IPS-18c (cell line): ENCODE data around the gene HSPBP1.

ENCODE experiments used
- H3K4me3 ChIP-seq: 2 replicates; pipeline ENCODE4 v1.7.0; 2013; ENCODE audit warnings: low read depth, mild to moderate bottlenecking, low read length, moderate library complexity; ENCODE audit not compliant: insufficient read depth
- H3K9me3 ChIP-seq: one replicate; pipeline ENCODE4 v1.6.1; 2013; ENCODE audit warnings: mild to moderate bottlenecking, low read length, moderate library complexity; ENCODE audit not compliant: control insufficient read depth, insufficient read depth

The HSPBP1 gene

GRCh38 chr19:55264531-55264930, 15.4 kb downstream of the HSPBP1 start:
- peaks cover 2% of the 10 kb centered on the region for H3K9me3 ChIP-seq
- no peak overlapping the region for H3K4me3 ChIP-seq

- Histone ChIP-seq H3K4me3 (no peak overlapping the region), H3K9me3 (peaks cover under 1% of the 10 kb centered on the region)
Observed at GRCh38 chr19:55262359-55262758, 17.6 kb downstream of the HSPBP1 start.

- H3K9me3 ChIP-seq = no peaks in the 10 kb centered on the region
- no peak overlapping the region for H3K4me3 ChIP-seq
Observed at GRCh38 chr19:55261671-55262126, 18.2 kb downstream of the HSPBP1 start.

- no peaks in the 10 kb centered on the region for H3K9me3 ChIP-seq
- peak overlapping the region; percentile 94; the same call in 1 of the 2 replicates for H3K4me3 ChIP-seq
Observed at GRCh38 chr19:55259540-55260210, 20.2 kb downstream of the HSPBP1 start.

- H3K9me3 ChIP-seq = no peaks in the 10 kb centered on the region
- peak within 1 kb of the TSS; percentile 94 for H3K4me3 ChIP-seq
Observed at GRCh38 chr19:55258828-55259539, 20.9 kb downstream of the HSPBP1 start, which contains the start of gene PPP6R1. Gene PPP6R1, minus strand, starts transcription at chr19:55259017. Its CDS starts 11,914 bp downstream, at chr19:55247103.

DNA sequence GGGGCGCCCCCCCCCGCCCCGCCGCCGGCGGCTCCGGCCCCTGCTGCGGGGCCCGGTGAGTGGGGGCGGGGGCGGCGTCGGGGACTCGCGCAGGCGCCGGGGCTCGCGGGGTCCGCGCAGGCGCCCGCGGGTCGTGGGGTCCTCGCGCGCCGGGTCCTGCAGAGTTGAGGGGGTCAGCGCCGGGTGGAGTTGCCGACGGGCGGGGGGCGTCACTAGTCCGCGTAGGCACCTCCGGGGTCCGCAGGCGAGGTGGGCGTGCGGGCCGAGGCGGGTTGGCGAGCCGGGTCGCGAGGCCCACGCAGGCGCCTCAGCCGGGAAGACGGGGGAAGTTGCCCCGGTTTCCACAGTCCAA, 21.5 kb downstream of the HSPBP1 start:
- Histone ChIP-seq H3K4me3 (peak overlapping the region; percentile 94), H3K9me3 (no peaks in the 10 kb centered on the region)

GRCh38 chr19:55257461-55258420, 22.2 kb downstream of the HSPBP1 start:
- H3K9me3 ChIP-seq = no peaks in the 10 kb centered on the region
- H3K4me3 ChIP-seq = peak overlapping the region; percentile 94

DNA sequence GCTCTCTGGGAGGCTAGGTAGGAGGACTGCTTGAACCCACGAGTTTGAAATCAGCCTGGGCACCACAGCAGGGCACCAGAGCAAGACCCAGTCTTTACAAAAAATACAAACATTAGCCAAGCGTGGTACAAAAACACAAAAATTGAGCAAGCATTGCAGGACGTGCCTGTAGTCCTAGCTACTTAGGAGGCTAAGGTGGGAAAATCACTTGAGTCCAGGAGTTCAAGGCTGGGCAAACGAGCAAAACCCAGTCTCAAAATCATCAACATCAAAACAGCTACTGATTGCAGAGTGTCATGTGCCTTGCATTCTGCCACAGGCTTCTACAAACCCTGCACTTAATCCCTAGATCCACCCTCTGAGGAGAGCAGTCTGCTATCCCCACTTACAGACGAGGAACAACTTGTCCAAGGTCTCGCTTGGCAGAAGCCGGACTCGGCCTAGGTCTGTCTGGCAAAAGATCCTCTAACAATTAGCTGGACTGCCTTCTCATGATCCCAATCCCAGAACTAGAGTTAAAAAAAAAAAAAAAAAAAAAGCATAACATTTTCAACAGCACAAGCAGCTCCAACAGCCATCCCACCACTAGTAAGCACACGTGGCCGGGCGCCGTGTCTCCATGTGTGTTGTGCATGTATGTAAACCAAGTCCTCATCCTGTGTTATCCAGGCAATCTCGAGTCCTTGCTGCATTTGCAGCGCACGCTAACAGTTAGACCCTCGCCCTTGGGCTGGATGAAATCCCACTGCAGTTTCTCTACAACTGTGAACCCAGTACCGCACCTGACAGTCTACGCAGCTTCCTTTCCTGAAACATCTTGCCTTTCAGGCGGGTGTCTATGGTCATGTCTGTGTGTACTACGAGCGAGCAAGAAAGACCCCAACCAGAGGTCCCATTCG, 23.1 kb downstream of the HSPBP1 start:
- no peaks in the 10 kb centered on the region for H3K9me3 ChIP-seq
- H3K4me3 ChIP-seq = peak overlapping the region; percentile 94

DNA sequence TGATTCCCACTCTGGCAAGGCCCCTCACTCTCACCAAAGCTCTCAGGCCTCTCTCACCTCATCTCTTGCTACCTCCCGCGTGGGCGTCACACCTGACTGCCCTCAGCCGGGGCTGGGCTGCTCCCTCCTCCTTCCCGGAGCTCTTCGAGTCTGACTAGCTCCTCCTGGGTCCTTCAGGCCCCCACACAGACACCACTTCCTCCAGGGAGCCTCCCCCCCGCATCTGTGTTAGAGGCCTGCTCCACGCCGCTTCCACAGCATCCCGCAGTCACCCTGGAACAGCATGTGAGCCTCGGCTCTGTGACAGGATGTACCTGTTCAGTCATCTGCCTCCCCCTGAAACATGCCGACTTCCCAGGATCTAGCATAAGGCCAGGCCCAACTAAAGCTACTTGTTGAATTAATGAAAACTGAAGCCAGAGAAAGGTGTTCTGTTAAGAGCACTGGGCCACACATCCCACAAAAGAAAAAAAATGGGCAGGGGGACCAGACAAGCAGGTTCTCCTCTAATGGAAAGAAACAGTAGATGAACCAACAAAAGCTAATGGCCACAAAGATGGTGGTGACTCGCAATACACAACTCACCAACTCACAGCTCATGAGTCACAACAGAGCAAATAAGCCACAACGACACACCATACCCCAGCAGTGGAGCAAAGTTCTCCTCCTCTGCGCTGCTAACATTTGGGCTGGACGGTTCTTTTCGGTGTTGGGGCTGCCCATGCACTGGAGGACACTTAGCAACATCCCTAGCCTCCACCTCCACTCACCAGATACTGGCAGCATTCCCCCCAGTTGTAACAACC, 24.1 kb downstream of the HSPBP1 start:
- H3K9me3 ChIP-seq = no peaks in the 10 kb centered on the region
- 0 out of 2 replicates have a peak overlapping the region, but pooled peaks have one; percentile 15 for H3K4me3 ChIP-seq

DNA sequence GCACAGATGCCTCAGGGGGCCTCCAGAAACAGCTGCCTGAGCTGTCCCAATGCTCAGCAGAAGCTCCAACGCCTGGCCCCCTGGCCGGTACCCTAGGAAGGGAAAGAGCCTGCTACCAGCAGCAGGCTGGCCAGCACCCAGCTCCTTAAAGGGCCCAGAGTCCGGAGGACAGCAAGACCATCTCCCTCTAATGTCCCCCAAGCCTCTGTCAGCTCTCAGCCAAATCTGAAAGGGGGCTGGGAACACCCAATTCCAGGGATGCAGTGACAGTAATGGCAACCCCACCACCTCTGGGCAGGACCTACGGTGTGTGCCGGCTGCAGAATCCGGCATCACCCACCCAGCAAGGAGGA, 25.3 kb downstream of the HSPBP1 start:
- Histone ChIP-seq H3K9me3 (no peaks in the 10 kb centered on the region), H3K4me3 (no peak overlapping the region)

DNA sequence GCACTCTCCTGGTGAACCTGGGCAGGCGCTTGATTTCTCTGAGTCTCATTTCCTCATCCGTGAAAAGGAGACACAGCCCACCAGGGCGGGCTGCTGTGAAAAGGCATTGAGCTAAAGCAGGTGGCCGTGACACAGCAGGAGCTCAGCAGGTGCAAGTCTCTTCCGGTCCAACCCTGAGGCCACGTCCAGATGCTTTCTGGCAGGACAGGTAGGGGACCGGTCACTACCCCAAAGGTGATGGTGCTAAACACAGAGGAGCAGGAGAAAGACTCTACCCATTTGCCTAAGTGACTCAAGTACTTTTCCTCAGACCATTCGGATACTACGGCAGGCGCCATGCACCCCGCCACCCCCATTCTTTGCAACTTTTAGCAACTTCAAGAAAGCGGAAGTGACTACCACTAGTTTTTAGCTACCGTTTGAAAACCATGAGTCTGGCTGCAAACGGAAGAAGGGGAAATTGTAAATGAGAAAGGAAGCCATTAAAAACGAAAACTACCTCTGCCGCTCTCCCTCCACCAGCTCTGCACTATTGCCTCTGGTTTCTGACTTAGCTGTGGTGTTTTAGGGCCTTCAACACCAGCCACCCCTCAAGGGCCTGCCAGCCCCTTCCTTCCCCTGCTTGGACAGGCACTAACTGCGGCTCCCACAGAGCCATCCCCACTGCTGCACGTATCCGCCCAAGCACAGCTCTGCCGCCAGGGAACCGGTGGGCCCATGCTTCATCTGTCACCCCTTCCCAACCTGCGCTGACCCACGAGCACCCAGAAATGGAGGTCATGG, 25.9 kb downstream of the HSPBP1 start:
- Histone ChIP-seq H3K9me3 (no peaks in the 10 kb centered on the region), H3K4me3 (no peak overlapping the region)

DNA sequence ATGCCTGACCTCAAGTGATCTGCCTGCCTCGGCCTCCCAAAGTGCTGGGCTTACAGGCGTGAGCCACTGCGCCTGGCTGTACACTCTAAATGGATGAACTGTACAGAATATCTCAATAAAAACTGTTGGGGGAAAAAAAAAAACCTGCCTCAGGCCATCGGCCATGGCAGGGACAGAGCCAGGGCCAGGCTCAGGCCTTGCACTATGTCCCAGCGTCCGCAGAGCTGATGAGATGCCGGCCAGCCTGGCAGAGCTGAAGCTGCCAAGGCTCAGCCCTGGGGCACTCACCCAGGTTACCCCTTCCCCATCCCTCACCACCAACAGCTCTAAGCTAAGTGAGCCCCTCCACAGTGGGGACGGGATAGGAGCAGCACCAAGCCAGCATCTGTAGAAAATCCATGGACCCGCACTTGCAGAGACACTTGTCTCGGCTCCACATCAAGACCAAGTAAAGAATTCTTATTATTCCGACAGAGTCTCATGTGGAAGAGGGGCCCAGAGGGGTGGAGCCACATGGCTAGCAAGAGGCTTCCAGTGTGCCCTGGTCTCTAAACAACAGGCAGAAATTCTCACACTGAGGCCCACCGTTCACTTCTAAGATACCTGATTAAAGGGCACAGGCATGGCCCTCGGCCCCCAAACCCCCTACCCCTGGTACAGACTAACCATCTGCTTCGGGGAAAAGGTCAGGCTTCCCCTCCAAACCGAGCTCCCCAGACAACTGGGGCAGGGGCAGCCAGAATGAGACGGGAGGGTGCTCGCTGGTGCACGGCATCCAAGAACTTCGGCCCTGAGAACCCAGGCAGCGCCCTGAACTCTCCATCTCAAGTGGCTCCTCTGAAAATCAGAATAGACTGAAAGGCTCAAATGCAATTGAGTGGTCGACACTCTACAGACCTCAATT, 26.9 kb downstream of the HSPBP1 start:
- no peak overlapping the region for H3K4me3 ChIP-seq
- no peaks in the 10 kb centered on the region for H3K9me3 ChIP-seq

- no peak overlapping the region for H3K4me3 ChIP-seq
- no peaks in the 10 kb centered on the region for H3K9me3 ChIP-seq
Observed at GRCh38 chr19:55251341-55252081, 28.4 kb downstream of the HSPBP1 start.
